ENCODE measurements around the gene VGLL4.
A peak's percentile ranks its signal among the peaks of the same experiment; 100 is the strongest.
"Not testable (repeated sequence)": the region's sequence is repeated elsewhere in the genome, so short reads cannot be mapped to it uniquely, and the experiment has no call there.

Gene VGLL4

DNA sequence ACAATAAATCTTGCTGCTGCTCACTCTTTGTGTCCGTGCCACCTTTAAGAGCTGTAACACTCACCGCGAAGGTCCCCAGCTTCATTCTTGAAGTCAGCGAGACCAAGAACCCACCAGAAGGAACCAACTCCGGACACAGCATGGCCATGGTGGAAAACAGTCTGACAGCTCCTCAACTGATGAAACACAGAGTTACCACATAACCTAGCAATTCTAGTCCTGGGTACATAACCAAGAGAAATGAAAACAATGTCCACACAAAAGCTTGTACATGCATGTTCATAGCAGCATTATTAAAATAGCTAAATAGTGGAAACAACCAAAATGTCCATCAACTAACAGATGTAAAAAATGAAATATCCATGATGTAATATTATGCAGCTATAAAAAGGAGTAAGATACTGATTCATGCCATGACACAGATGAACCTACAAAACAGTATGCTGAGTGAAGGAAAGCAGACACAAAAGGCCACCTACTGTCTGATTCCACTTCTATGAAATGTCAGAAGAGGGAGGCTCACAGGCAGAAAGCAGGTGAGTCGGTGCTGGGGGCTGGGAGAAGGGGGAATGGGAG is 36.8 kb downstream of the VGLL4 start:
- DNase-seq (ENCODE audit: low read depth in 2 of 2): no peak

DNA sequence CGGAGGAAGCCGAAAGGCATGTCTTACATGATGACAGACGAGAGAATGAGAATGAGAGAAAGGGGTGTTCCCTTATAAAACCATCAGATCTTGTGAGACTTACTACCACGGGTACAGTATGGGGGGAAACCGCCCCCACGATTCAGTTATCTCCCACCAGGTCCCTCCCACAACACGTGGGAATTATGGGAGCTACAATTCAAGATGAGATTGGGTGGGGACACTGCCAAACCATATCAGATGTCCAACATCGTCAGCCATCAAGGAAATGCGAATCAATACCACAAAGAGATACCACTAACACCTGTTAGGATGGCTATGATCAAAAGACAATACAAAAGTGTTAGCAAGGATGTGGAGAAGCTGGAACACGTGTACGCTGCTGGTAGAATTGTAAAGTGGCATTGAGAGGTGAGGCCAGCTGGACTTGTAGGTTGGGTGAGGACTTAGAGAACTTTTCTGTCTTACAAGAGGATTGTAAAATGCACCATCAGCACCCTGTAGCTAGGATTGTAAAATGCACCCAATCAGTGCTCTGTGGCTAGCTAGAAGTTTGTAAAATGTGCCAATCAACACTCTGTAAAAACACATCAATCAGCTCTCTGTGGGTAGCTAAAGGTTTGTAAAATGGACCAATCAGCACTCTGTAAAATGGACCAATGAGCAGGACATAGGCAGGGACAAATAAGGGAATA is 37.5 kb downstream of the VGLL4 start:
- no peak for DNase-seq (ENCODE audit: low read depth in 2 of 2)

DNA sequence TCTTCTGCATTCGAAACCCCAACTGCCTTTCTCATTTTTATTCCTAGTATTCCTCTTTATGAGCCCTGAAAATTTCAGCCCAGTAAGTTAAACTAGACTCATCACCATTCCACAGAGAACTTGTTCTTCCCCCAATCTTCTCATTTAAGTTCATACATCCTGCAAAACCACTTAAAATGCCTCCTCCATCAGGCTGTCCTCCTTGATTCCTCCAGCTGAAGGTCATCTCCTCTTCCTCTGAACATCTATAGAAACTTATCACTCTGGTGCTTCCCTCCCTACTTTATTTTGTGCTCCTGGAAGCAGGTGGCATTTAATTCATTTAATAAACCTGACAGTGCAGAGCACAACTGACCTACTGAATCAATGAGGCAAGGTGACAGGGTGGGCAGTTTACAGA is 38.3 kb downstream of the VGLL4 start:
- DNase-seq (ENCODE audit: low read depth in 2 of 2): no peak

DNA sequence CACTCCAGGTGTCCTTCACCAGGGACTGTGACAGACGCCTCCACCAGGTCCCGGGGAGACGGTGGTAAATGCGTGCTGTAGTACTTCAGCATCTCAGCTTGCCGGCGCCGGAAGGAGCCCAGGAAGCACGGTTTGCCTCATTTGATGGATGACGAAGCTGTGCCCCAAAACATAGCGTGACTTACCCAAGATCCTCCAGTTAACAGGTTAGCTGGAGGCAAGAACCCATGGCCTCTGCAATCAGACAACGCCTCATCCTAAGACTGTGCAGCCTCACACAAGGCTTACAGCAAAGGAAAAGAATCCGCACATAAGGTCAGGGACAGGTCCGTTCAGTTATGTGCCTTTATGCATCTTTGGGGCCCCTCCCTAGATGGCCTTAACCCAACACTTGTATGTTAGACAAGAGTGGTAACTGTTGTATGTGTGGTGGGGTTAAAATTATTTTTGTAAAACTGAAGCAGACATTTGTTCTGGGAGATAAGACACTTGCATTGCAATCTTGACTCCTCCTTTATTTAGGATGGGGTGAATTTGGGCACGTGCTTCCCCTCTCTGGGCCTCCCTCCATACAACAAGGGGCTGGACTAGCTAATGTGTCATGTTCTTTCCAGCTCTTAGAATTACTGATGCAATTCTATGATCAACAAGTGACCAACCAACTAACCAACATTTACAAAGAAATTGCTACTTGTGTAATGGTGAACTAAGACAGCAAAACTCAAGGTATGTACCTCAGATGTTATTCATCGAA is 39.4 kb downstream of the VGLL4 start:
- DNase-seq (ENCODE audit: low read depth in 2 of 2): no peak

DNA sequence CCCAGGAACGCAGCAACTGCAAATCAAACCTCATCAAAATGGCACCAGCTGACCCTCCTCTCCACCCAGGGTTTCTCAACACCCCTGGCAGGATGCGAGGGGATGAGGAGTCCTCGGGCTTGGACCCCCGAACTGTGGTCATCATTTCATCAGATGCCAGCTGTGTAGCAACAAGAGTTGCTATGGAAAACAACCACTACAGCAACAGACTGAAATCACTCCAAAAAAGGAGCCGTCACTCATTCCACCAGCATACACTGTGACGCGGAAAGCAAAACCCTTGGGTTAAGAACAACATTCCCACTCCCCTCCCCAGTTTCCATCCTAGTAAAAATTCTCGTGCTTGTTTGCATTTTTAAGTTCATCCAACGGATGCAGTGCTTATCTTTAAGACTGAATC is 40.1 kb downstream of the VGLL4 start:
- DNase-seq (ENCODE audit: low read depth in 2 of 2): no peak

DNA sequence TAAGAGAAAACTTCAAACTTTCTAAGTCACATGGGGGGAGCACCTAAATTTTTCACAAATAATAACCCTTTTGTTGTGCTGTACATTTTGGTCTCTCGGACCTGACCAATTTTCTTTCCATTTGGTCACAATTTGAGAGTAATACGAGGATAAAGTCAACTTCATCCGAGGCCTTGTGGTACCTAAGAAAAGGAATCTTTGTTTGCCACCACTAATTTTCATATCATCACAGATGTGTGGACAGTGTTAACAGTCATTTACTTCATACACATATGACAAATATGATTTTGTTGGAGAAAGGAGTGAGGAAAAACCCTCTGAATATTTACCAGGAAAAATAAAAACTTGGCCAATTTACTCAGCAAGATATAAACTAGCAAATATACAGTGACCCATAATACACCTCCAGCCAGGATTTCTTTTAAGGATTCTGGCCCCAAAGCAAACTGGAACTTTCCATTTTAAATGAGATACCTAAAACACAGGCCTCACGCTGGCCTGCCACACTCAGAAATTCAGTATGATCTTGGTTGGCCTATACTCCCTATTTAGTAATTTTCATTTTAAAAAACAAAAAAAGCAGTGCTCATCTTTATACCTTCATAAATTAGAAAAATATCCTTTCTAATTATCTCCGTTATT is 40.7 kb downstream of the VGLL4 start:
- DNase-seq (ENCODE audit: low read depth in 2 of 2): no peak

DNA sequence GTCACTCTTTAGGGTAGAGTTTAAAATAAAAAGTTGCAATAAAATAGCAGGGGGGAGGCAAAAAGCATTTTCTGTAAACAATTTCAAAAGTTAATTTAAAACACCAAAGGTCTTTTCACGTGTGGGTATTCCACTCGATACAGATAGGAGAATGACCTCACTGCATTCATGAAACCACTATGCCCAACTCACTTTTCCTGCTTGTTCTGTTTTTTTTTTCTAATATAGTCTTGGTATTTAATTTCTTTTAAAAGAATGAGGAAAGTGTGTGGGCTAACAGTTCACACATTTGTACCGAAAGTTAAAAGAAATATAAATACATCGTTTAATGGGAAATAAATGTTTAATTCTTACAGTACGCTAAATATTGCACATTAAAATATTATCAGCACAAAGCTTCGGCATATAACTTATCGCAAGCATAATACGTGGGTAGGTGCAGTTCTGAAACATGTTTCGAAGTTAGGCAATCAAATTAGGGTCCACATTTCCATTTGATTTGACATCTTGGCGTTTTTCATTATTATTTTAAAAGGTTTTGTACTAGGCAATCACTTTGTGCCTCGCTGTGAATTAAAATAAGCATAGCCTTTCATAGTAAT is 41.4 kb downstream of the VGLL4 start:
- DNase-seq (ENCODE audit: low read depth in 2 of 2): no peak

DNA sequence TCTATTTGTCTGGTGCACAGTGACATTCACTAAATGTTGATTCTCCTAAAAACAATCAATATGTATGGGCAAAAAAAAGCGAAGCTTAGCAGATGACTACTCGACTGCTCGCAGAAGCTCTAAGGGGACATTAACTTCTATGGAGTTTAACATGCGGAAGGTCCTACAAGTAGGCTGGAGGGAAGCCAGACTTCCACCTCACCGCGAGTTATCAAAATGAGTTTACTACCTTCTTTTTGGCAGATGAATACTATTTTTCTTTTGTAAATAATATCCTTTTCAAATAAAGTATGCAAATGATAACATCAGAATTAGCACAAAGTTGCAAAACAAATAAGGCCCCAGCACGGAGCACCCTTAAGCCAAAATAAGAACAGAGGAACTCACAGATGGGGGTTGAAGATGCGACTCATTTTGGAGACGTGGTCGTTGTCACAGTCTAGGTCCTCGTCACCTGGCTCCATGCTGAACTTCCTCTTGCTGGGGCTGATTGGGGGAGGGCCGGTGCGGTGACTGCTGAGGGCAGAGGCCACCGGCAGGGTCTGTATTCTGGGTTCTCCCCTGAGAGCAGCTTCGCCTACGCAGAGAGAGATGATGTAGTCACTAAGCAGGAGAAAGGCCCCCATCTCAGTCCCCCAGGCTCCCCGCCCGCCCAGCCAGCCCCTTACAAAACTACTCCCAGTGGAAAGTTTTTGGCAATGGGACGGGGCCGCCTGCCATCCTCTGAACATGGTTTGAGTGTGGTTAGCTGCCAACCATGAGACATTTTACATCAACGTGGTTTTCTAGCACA is 42.1 kb downstream of the VGLL4 start:
- peak; percentile 33 to 53 for DNase-seq (ENCODE audit: low read depth in 2 of 2)

DNA sequence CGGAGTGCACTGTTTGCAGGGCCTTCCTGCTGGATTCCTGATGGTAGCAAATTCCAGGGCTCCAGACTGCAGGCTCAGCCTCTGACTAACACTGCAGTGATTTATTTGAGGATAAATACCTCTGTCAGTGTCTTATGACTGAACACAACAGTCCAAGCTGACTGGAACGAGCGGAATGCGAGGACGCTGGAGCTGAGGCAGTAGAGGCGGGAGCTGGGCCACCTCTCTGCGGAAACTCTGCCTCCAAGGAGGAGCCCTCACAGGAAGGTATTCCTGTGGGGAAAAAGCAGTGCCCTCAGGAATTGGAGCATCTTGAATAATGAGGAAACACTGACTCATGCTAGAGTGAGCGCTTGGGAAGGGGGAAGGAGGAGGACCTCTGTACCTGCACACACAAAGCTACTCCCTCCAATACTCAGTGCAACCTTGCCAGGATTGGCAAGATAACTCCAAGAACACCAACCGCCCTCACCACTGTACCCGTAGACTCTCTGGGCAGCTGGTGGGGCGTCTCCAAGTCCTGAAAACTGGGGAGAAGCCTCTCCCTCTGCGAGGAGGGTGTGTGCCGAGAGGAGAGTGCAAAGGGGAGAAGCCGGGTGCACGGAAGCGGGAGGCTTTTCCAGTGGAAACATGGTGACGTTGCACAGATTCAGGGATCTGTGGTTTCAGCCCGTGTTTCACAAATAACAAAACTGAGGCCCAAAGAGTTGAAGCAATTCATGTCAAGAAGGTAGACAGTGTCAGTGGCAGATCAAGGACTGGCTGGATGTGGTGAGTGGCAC is 43.0 kb downstream of the VGLL4 start:
- no peak for DNase-seq (ENCODE audit: low read depth in 2 of 2)

DNA sequence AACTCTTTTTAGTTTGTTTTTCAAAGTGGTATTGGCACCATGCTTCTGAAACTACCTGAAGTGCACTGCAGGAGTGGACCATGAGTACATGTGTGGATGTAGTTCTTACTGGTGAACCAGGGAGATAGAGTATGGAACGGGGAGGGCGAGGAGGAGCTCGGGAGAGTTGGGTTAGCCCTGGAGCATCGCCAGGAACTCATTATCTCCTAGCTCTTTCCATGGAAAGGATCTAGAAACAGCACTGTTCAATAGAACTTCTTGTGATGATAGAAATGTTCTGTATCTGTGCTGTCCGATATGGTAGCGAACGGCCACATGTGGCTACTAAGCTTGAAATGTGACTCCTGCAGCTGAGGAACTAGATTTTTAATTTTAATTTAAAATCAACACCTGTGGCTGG is 47.3 kb downstream of the VGLL4 start:
- no peak for DNase-seq (ENCODE audit: low read depth in 2 of 2)

DNA sequence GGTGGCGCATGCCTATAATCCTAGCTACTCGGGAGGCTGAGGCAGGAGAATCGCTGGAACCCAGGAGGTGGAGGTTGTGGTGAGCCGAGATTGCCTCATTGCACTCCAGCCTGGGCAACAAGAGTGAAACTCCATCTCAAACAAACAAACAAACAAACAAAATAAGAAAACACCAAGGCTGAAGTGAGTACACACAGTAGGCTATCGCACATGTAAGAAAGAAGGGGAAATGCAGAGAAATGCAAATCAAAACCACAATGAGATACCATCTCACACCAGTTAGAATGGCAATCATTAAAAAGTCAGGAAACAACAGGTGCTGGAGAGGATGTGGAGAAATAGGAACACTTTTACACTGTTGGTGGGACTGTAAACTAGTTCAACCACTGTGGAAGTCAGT is 48.7 kb downstream of the VGLL4 start:
- DNase-seq (ENCODE audit: low read depth in 2 of 2): not testable (repeated sequence)

DNA sequence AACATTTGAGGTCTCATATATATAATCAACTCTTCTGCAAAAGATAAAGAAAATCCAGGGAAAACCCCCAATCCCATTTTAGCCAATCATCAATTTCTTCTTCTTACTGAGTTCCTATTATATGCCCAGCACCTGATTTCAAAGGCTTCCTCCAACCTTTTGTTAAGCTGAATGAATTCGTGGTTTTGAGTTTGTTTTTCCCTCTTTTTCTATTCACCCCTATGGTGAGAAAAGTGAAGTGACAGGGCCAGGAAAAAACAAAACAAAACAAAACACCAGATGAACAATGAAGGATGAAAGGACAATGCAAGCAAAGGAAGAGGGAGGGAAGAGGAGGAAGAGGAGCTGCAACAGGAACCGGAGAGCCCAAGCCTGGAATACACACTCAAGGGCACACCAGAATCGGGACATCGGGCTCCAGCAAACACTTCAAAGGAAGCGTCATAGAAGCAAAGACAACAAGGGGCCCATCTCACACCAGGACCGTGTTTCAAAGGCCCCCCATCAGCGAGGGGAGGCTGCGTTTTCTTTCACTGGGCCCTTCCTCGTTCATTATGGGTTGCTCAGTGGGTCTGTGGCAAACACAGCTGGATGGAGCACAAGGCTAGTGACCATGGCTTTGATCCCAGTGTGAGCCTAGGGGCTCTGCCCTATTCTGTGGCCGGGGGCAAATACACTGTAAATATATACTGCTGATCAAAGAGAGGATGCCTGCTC is 50.2 kb downstream of the VGLL4 start:
- DNase-seq (ENCODE audit: low read depth in 2 of 2): no peak

DNA sequence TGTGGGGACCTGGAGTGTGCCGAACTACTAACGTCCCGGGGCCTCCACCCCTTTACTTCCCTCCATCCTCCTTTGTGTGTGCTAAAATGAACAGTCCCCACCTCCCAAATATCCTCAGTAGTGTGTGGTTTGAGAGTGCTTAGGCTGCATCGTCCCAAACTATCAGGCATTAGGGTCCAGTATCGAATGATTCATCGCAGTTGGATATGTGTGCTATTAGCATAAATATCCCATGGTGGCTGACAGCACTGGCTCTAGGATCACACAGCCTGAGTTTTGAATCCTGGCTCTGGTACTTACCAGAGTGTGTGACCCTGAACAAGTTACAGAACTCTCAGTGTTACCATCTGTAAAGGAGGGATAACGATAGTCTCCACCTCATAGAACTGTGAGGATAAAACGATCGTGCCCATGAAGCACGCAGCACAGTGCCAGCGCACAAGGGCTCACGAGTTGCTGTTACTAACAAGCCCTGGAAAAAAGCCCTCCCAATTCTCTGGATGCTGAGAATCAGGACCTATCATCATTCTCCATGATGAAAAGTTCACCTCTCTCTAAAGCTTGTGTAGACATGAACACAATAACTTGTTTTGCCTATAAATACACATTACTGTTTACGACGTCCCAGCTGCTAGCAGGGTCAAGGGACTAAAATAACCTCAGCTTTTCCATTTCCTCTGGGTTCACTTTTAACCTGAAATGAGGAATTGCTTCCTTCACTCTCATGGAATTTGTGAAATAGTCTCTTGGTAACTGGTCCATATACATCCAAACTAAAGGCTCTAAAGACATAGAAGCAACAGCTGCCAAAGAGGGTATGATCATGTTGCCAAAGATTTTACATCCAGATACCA is 51.0 kb downstream of the VGLL4 start:
- DNase-seq (ENCODE audit: low read depth in 2 of 2): no peak

DNA sequence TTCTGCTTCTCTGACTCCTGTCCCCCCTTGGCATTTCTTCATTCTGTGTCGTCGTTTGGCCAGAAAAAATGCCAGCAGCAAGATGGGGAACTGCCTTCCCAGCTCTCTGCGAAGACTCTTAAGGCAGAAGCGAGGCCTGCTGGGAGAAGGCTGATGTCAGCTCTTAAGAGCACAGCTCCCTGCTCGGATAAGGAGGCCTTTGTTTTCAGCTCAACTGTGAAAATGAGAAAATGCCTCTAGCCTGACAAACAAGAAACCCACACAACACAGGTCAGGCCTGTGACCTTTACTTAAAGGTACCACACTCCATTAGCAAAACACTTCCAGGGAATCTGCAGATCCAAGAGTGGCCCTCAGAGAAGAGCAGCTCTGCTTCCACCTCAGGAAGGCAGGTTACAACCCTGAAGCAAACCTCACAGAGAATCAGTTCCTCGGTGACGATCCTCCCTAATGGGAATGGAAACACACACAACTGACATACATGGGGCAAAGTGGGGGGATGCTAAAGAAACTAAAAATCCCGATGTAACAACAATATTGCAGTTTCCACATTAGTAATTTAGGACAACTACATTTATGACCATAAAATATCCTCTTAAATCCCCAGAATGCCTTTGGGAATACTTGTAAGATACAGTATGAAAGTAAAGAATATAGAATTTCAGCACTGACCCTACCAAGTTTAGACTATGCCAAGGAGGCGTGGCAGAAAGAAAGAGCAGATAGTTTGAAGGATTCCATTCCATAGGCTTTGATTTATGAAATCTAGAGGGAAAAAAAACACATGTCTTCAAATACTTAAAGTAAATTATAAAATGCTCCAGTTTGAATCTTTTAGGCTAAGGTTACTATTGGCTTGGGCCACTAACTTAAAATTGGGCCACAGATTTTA is 52.1 kb downstream of the VGLL4 start:
- DNase-seq (ENCODE audit: low read depth in 2 of 2): no peak

DNA sequence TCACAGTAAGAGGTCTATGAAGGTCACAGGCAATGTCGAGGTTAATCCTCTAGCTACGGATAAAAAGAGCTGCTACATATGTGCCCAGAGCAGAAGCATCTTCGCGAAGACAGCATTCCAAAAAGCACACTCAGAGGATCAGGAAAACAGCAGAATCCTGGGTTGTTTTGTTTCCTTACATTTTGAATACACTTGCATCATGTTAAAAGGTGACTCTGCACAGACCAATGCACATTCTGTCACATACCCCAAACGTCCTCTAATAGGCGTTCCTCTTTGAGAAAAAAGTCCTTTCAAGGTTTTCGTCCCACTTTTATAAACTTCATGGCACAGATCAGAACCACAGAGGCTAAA is 52.7 kb downstream of the VGLL4 start:
- DNase-seq (ENCODE audit: low read depth in 2 of 2): no peak

DNA sequence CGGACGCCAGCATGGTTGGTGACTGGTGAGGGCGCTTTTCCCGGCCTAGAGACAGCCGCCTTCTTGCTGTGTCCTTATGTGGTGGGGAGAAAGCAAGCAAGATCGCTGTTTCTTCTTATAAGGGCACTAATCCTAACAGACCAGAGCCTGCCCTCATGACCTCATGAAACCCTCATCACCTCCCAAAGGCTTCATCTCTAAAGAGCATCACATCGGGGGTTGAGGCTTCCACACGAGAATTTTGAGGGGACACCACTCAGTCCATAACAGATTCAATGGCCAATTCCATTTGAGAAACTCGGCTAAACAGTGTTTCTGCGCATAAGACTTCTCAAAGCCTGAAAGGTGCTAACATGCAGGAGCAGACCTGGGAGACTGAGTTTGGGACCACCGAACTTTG is 54.0 kb downstream of the VGLL4 start:
- DNase-seq (ENCODE audit: low read depth in 2 of 2): no peak

DNA sequence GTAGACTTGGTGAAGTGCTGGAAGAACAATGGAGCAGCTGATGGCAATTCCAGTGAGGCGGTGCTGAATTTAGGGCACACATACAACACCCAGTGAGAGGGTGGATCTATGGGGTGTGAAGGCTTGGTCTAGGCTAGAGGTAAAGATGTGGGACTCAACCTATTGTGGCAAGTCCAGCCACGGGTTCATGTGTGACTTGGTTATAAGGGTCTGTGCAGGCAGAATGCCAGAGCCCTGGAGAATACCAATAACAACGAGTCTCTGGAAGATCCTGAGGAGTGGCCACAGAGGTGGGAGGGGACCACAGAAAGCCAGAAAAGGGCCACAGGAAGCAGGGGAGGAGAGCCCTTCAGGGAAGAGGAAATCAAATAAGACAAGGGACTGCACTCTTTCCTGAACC is 55.0 kb downstream of the VGLL4 start:
- no peak for DNase-seq (ENCODE audit: low read depth in 2 of 2)

DNA sequence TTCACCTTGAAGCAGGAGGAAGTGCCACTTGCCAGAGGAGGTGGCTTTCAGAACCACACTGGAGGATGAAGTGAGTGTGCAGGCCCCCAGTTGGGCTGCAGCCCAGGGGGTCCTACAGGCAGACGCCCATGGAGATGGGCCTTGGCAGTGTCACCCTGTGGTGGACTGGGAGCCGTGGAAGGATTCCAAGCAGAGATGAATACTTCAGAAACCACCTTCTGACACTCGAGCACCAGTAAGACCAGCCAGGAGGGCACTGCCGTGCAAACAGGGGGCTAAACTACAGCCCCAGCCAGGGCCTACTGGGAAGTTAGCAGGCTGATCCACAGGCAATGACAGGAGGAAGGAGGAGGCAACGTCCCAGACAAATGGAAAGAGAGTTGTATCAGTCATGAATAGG is 55.4 kb downstream of the VGLL4 start:
- no peak for DNase-seq (ENCODE audit: low read depth in 2 of 2)

Data from stimulated activated CD8-positive, alpha-beta memory T cell treated with anti-CD3 and anti-CD28 coated beads, Interleukin-2, amount 100 ng/mL, for 48 hours (primary cell).